T follicular helper cell (primary cell): ENCODE measurements around the gene MPP2.
"Not testable (repeated sequence)": the region's sequence is repeated elsewhere in the genome, so short reads cannot be mapped to it uniquely, and the experiment has no call there.

ENCODE experiments used
- DNase-seq: peaks from one replicate; pipeline ENCODE4 v3.0.0-alpha.2; 2020; ENCODE audit warnings: low read depth
- total RNA-seq, 2 experiments: gene quantifications; one replicate each; lab custom pipeline; 2026; lab: John Stamatoyannopoulos, UW

Gene MPP2, protein sequence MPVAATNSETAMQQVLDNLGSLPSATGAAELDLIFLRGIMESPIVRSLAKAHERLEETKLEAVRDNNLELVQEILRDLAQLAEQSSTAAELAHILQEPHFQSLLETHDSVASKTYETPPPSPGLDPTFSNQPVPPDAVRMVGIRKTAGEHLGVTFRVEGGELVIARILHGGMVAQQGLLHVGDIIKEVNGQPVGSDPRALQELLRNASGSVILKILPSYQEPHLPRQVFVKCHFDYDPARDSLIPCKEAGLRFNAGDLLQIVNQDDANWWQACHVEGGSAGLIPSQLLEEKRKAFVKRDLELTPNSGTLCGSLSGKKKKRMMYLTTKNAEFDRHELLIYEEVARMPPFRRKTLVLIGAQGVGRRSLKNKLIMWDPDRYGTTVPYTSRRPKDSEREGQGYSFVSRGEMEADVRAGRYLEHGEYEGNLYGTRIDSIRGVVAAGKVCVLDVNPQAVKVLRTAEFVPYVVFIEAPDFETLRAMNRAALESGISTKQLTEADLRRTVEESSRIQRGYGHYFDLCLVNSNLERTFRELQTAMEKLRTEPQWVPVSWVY
- total RNA-seq, result 0.96 to 2.0 reads per million in 2 experiments

DNA sequence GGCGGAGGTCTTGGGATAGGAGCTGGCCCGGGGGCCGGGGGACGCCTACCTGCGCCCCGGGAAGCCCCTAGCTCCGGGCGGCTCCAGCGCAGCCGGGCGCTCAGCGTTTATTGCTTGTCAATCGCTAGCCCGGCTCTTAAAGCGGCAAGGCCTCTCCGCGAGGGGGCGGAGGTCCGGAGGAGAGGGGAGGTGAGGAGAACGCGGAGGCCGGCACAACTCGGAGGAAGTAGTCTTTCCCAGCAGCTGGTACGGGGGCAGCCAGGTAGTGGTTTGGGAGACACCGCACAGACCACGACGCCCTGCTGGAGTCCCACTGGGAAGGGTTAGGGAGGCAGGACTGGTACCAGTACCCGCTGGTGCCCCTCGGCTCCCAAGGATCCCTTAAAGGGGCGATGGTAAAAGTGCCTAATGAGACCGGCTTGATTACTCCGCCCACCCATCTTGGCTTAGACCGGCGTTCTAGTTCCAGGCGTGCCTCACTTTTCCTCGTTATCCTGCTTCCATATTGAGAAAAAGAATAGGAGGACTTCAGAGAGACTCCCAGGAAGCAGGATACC lies at the start of gene MPP2:
Gene MPP2, minus strand, starts transcription at position 112 of the 557 bp plus-strand sequence. CDS start 3,076 bp downstream, outside the sequence.
- peak; percentile 46 for DNase-seq

DNA sequence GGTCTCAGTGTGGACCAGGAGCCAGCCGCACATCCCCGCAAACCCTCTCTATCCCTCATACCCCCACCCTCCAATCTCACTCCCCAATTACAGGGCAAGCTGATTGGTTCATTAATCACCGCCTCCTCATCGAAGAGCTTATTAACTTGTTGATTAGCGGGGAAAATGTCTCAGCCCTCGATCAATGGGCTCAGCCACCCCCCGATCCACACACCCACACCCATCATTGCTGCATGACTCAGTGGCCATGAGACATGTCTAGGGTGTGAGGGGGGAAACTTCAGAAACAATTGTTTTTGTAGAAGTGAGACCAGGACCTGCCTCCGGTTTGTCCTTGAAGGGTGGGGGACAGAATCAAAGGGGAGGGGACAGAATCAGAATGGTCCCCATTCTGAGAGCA lies 48.9 kb upstream of the MPP2 start:
- no peak for DNase-seq

DNA sequence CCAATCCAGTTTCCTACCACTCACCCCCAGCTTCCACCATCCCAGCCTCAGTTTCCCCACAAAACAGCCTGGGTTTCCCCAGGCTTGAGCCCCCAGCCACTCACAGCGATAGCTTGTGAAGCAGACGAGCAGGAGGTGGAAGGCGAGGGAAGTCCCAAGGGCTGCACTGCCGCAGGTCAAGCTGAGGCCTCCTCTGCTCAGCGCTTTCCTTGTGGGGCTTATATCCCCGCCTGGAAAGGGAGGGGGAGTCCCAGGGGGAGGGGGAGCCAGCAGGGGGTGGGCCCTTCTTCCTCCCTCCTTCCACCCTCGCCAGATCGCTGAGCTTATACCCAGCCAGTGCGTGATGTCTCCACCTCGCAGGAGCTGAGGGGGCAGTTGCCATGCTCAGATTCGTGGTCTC lies 46.4 kb upstream of the MPP2 start, which contains the start of gene PYY:
Gene PYY, minus strand, starts transcription at position 195 of the 400 bp plus-strand sequence. CDS start 457 bp downstream, outside the sequence.
- DNase-seq, result no peak

DNA sequence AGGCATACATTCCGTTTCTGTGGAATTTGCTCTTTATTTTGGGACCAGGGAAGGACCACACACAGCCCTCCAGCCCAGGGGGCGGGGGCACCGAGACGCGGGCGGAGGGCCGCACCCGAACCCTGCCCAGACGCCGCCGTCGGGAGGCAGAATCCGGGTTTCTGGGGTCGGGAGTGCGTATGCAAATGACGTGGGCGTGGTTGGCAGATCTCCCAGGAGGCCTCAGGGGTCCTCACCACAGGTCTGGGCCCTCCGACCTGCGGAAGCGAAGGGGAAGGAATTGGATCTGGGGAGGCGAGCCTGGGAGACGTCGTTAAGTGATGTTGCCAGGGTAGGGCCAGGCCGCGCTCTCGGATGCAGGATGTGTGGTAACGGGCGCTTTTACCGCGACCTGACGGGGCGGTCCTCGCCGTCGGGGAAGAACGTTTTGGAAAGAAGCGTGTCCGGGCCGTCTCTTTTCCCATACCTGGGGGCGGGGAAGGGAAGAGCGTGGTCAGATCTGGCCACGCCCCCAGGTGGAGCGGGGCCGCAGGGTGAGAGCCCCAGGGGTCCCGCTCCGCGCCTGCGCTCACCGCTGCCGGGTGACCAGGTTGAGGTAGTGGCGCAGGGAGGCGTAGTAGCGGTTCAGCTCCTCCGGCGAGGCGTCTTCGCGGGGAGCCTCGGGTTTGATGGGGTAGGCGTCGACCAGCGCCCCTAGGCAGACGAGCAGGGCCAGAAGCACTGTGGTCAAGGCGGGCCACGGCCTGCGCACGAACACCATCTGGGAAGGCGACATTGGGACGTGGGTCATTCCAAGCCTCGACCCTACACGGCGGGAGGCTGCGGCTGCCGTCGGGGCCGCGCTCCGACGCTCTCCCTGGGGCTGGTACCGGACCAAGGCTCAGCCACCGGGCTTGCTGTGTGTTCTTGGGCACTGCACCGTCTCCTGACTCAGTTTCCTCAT lies 45.7 kb upstream of the MPP2 start:
- no peak for DNase-seq

DNA sequence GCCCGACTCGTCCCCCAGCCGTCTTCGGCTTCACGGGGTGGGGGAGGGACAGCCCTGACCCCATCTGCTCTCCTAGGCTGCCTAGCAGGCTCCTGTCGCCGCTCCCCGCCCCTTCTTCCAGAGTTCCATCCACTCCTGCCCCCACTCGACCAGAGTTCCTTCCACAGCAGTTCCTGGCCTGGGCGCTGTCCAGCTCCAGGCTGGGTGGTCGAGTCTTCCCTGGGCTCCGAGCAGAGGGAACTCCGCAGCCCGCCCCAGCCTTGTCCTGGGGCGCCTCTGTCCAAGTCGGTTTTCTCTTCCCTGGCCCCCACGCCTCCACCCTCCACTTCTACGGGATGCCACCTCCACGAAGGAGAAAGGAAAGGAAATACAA lies 45.0 kb upstream of the MPP2 start:
- no peak for DNase-seq

DNA sequence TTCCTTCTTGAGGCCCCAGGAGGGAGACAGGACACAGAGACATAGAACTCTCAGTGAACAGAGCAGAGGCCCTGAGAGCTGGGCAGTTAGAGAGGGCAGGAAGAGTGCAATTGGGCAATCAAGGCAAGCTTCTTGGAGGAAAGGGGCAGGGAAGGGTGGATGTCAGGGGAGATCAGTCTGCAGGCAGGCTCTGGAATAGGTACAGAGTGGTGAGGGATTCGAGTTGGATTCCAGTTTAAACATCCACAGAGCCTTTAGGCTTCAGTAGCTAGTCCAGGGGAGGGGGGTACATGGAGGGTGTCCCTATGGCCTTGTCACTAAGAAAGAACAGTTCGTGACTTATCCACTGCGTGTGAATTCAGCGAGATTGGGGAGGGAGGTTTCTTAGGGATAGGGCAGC lies 44.4 kb upstream of the MPP2 start:
- no peak for DNase-seq

DNA sequence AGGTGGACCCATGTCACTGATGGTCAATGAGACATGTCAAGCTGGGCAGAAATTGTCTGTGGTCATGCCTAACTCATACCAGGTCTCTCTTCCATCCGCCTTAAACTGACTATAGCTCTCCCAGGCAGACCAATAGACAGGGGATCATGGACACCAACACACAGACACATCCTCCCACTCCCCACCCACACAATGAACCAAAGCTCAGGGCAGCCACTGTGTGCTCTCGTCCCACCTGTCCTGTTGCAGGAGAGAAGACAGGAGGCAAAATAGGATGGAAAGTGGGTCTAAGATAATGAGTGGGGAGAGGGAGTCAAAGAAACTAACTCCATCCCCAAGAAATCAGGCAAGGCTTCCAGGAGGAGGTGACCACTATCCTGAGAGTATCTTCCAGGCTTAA lies 43.2 kb upstream of the MPP2 start:
- DNase-seq, result no peak

DNA sequence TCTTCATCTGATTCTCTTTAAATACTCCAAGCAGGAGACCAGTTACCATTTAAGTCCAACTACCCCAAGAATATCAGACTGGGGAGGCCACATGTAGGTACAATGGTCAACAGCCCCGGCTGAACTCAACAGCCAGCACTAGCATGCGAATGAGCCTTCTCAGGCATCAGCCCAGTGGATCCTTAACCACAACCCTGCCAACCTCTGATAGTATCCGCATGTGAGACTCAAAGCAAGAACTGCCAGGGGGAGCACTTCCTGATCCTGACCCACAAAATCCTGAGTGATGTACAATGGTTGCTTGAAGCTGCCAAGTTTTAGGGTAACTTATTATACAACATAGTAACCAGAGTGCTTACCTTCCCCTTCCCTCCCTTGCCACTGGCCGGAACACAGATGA lies 42.4 kb upstream of the MPP2 start:
- no peak for DNase-seq

DNA sequence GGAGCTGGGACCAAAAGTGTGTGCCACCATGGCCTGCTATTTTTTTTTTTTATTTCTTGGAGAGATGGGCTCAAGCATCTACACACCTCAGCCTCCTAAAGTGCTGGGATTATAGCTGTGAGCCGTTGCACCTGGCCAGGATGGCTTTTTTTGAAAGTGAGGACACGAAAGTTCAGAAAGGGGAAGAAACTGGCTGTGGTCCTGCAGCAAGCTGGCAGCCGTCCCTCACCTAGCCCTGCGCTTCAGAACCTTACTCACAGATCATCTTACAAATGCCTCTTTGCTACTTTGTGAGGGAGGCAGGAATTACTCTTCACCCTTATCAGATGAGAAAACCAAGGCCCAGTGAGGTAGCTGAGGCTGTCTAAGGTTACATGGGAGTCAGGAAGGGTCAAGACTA lies 39.4 kb upstream of the MPP2 start:
- no peak for DNase-seq

DNA sequence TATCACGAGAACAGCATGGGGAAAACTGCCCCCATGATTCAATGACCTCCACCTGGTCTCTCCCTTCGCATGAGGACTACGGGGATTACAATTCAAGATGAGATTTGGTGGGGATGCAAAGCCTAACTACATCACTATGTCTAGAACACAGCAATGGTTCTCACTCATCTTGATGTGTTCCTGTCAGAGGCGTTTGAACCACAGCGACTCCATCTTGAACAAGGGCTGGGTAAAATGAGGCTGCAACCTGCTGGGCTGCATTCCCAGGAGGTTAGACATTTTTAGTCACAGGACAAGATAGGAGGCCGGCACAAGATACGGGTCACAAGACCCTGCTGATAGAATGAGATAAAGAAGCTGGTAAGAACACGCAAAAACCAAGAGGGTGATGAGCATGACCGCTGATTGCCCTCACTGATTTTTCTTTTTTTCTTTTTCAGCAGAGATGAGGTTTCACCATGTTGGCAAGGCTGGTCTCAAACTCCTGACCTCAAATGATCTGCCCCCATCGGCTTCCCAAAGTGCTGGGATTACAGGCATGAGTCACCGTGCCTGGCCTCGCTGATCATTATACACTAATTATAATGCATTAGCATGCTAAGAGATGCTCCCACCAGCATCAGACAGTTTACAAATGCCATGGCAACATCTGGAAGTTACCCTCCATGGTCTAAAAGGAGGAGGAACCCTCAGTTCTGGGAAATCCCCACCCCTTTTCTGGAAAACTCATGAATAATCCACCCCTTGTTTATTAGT lies 37.9 kb upstream of the MPP2 start:
- DNase-seq, result no peak

DNA sequence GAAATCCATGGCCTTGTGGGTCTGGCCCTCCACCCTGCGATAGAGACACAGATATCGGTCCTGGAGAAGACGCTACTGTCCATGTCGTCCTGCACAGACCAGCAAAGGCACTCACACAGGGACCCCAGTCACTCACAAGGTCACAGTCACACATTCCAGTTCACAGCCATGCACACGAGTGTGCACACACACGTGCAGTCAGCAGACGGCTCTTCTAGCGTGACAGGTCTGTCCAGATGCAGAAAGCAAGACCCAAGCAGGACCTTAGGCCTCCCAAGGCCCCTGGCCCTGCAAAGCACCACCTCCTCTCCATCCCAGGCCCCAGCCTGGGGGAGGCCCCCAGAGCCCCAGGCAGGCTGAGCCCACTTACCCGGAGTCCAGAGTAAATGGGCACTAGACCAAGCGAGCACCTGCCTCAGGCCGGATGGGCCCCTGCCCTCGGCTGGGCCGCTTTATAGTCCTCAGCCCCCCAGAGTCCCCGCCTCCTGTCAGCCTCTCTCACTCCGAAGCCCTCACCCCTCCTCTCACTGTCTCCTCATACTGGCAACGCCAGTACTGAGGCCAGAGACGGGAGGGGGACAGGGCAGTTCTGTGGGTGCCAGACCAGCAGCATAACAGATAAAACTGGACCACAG lies 34.8 kb upstream of the MPP2 start, which contains the start of gene PPY:
Gene PPY, minus strand, starts transcription at position 426 of the 635 bp plus-strand sequence. CDS start 822 bp downstream, outside the sequence.
- no peak for DNase-seq

DNA sequence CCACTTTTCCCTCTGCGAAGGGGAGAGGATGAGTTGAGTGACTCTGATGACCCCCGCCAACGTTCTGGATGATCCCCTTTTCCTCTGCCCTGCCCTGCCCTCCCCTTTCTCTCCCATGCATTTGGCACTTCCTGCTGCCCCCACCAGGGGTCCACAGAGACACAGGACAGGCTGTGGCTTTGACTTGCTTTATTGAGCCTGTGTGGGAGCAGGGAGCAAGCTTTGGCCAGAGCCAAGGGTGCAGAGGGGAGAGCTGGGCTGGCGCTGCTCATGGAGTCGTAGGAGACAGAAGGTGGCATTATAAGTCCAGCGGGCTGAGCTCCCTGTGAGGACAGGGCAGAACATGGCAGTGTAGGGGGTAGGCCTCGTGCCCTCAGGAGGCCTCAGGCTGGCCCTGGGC lies 33.3 kb upstream of the MPP2 start:
- DNase-seq, result no peak

DNA sequence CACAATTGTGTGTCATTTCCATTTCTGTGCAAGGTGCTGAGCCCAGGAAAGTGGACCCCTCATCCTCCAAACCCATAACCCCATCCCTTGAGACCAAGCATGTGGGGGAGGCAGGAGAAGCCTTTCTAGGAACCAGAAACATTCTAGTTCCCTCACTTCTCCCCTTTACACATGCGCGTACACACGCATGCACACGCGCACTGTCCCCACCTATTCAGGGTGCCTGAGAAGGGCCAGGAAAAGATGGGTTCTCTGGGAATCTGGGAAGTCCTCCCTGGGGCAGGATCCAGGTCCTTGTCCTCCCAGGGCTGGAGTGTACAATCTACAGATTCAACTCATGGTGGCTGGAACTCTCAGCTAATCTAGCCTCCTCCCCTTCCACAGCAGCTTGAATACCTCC lies 32.5 kb upstream of the MPP2 start:
- no peak for DNase-seq

DNA sequence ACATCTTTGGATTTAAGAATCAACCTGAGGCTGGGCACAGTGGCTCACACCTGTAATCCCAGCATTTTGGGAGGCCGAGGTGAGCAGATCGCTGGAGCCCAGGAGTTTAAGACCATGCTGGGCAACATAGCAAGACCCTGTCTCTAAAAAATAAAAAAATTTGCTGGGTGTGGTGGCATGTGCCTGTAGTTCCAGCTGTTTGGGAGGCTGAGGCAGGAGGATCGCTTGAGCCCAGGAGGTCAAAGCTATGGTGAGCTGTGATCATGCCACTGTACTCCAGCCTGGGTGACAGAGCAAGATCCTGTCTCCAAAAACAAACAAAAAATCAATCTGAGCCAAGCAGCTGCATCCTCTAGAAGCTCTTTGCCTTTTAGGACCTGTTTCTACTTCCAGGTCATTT lies 32.1 kb upstream of the MPP2 start:
- DNase-seq, result not testable (repeated sequence)

DNA sequence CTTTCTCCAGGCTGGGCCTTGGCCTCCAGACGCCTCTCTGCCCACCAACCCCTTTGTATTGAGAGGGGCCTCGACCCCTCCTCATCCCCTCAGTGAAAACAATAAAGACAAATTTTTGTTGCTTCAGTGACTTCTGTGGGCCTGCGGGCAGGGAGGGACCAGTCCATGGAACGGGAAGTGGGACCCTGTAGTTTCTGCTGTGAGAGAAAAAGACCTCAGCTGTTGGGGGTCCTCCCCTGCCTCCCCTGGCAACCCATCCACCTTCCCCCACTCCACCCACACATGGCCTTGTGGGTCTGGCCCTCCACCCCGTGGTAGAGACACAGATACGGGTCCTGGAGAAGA lies 31.5 kb upstream of the MPP2 start:
- no peak for DNase-seq

DNA sequence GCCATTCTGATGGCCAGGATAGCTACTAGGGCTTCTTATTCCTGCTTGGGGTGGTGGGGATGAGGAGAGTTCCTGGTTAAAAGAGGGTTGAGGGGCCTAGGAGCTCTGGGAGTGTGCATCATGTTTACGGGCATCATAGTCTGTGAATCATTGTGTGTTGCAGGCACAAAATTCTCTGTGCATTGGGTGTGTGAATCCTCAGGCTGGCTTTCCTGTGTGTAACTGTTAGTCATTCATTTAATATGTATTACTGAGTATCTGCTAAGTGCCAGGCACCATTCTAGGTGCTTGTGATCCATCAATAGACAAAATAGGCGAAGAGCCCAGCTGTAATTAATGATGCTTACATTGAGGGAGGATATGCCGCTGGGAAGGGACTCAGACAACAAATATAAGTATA lies 29.1 kb upstream of the MPP2 start:
- no peak for DNase-seq

DNA sequence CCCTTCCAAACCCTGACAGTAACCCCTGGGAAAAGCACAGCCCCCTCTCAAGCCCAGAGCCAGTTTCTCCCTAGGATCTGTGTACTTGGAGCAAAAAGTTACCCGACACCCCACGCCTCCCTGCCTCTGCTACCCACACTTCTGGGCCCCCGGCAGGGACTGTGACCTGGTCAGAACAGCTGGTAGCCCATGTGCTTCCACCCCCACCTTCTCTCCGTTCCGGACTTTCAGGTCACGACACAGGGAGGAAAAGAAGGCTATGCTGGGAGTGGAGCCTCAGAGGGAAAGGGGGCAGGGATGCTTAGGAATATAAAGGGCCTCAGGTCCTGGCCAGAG lies 28.6 kb upstream of the MPP2 start:
- DNase-seq, result no peak

DNA sequence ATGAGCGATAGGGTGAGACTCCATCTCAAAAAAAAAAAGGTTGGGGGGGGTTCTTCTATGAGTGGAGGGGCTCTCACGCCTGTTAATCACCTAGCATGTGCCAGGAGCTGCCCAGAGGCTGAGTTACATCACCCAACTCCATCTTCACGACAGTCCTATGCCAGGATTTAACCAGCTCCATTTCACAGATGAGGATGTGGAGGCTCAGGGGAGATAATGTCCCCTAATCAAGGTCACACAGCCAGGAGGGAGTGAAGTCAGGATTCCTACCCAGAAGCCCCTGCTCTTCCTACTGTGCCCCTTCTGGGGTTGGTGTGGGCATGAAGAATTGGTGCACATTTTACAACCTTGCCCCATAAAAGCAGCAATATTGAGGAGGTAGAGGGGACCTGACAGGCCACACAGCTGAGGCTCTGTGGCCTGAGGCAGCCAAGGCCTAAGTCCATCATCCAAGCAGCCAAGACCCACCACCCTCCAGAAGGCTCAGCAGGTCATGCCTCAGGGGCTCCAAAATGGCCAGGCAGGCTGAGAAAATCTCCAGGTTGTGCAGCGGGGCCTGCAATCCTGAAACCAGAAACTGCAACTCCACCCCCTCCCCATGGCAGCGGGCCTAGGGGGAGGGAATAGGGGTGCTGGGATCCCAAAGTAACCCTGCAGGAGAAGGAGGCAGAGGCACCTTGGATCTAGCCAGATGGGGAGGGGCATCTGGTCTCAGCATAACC lies 28.0 kb upstream of the MPP2 start:
- DNase-seq, result no peak

DNA sequence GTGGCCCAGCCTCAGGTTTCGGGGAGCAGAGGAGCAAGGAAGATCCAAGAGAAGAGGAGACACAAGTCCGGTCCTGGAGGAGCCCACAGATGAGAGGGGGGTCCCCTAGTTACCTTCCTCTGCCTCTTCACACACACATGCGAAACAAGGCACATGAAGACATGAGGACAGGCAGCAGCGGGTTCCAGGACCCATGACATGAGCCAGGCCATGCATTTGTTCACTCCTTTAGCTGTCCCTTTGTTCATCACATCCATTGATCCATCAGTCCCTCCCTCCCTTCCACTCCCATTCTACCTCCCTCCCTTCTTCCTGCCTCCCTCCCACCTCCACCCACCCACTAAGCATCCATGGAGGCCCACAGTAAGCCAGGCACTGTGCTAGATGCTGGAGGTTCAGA lies 25.6 kb upstream of the MPP2 start:
- no peak for DNase-seq

DNA sequence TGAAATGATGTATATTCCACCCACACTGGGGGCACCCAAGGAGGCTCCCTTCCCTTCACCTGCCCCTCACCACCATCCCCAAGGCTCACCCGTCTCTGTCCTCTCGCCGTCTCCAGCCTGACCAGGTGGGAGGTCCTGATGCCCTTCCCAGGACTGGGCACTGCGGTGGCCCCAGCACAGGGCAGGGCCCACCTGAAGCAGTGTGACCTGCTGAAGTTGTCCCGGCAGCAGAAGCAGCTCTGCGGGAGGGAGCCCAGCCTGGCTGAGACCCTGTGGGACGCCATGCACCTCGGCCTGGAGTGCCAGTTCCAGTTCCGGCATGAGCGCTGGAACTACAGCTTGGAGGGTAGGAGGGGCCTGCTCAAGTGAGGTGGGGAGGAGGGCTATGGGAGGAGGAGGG lies 25.0 kb upstream of the MPP2 start:
- no peak for DNase-seq
